Fibroblast of upper back skin (primary cell): ENCODE measurements around the gene DUS4L.
"Not testable (repeated sequence)": the region's sequence is repeated elsewhere in the genome, so short reads cannot be mapped to it uniquely, and the experiment has no call there.

Experiments used
- DNase-seq: peaks from one replicate; pipeline ENCODE4 v3.0.0-alpha.2; 2013

The DUS4L gene, protein sequence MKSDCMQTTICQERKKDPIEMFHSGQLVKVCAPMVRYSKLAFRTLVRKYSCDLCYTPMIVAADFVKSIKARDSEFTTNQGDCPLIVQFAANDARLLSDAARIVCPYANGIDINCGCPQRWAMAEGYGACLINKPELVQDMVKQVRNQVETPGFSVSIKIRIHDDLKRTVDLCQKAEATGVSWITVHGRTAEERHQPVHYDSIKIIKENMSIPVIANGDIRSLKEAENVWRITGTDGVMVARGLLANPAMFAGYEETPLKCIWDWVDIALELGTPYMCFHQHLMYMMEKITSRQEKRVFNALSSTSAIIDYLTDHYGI

DNA sequence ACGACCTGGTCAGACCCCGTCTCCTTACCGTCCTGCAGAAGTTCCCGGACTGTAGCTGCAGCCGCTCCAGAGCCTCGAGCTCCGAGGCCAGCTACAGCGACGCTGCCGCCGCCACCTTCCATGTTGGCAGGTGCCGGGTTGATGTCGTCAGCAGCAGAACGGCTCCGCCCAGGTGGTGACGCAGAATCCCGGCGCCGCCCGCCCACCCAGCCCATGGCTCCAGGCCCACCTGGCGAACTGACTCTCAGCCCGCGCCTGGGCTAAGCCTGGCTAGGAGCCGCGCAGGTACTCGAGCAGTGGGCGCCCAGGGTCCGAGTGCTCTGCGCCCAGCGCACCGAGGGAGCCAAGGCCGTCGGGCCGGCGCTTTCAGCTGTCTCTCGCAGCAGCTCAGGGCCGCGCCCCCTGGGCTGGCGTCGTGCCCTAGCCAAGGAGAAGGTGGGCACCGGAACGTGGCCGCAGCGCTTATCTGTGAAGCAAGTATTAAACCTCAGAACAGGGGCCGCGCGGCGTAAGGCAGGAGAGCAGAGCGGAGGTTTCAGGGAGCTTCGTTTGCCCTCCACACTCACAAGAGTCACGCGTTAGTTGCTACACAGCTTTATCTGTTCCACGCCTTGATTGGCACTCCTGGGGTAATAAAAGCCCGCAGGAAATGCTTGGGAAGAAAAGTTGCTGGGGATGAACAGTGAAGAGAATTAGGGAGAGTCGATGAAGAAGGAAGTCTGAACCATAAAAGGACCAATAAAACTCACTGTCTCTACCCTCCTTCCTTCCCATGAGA lies at the start of gene DUS4L, which contains the start of gene COG5:
Gene DUS4L, plus strand, starts transcription at position 197 of the 778 bp plus-strand sequence. CDS start 3,100 bp downstream, outside the sequence.
Gene COG5, minus strand, starts transcription at position 146 of the 778 bp plus-strand sequence. Its CDS starts 24 bp downstream, at position 122.
- peak; percentile 73 for DNase-seq

DNA sequence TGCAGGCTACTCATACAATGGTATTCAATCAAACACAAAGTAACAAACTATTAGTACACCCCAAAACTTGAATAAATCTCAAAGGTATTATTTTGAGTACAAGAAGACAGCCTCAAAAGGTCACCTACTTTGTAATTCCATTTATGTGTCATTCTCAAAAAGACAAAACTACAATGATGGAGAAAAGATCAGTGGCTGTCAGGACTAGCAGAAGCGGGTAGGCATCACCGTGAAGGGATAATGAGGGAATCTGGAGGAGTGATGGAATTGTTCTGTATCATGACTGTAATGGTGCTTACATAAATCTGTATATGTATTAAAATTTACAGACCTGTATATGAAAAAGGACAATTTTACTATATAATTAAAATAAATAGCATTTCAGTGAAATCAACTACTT lies 37.1 kb upstream of the DUS4L start:
- DNase-seq = no peak

DNA sequence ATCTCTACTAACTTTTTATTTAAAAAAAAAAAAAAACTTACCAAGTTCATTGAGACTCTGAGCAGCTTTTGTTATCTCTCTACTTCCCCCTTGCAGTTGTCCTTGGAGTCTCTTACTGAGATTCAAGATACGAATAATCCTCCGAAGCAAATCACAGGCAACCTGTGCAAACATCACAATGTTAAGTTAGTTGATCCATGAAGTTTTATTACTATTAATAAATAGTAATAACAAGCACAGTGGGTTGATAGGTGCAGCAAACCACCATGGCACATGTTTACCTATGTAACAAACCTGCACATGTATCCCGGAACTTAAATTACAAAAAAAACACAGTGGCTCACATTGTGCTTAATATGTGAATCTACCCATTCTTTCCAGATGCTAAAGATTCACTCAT lies 36.6 kb upstream of the DUS4L start:
- DNase-seq = no peak

DNA sequence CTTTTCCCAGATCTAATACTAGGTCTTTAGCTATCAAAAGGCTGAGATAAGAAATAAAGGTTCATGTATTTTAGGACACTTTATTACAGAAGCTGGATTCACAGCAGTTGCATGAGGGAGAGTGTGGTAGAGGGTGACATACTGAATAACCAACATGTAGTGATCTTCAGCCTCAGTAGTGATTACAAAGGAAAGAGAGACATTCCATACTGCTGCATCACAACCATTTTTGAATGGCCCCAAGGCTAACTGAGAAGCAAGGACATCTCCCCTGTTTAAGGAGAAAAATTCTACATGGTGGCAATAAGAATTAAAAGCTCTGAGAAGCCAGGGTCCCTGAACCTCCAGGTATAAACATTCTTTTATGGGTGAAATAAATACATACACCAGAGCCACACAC lies 35.3 kb upstream of the DUS4L start:
- DNase-seq = peak; percentile 62

DNA sequence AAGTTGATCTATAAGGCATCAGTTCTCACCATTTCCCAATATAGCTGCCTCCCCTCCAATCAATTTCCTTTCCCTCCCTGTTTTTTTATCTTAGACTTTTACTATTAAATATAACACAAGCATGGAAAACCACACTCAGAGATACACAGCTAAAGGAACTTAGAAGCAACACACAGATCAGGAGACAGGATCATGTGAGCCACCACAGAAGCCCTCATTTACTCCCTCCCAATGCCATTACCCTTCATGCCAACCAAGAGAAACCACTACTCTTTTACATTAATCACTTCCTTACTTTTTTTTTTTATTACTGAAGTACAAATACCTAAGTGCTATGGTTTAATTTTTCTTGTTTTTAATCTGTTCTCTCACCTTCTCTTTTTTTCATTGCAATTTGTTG lies 33.0 kb upstream of the DUS4L start:
- DNase-seq = no peak

DNA sequence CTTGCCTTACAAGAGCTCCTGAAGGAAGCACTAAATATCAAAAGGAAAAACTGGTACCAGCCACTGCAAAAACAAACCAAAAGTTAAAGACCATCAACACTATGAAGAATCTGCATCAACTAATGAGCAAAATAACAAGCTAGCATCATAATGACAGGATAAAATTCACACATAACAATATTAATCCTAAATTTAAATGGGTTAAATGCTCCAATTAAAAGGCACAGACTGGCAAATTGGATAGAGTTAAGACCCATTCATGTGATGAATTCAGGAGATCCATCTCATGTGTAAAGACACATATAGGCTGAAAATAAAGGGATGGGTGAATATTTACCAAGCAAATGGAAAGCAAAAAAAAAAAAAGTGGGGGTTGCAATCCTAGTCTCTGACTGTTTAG lies 29.6 kb upstream of the DUS4L start:
- DNase-seq = no peak

DNA sequence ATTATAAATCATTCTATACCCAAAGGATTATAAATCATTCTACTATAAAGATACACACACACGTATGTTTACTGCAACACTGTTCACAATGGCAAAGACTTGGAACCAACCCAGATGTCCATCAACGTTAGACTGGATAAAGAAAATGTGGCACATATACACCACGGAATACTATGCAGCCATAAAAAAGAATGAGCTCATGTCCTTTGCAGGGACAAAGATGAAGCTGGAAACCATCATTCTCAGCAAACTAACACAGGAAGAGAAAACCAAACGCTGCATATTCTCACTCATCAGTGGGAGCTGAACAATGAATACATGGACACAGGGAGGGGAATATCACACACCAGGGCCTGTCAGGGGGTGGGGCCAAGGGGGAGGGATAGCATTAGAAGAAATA lies 26.5 kb upstream of the DUS4L start:
- not testable (repeated sequence) for DNase-seq

DNA sequence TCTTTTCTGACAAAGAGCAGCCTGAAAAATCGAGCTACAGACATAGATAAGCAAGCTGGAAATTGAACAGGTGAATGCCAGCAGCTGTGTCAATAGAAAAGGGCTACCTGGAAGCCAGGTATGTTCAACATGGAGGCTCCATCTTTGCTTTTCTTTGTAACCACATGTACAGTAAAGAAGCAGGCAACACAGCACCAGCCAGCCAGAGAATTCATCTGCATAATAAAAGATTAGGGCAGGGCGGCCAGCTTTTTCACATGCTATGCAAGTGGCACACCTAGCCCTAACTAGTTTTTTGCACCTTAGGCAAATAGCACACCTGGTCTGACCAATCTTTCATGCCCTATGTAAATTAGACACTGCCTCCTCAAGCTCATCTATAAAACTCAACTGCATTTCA lies 25.8 kb upstream of the DUS4L start:
- no peak for DNase-seq

DNA sequence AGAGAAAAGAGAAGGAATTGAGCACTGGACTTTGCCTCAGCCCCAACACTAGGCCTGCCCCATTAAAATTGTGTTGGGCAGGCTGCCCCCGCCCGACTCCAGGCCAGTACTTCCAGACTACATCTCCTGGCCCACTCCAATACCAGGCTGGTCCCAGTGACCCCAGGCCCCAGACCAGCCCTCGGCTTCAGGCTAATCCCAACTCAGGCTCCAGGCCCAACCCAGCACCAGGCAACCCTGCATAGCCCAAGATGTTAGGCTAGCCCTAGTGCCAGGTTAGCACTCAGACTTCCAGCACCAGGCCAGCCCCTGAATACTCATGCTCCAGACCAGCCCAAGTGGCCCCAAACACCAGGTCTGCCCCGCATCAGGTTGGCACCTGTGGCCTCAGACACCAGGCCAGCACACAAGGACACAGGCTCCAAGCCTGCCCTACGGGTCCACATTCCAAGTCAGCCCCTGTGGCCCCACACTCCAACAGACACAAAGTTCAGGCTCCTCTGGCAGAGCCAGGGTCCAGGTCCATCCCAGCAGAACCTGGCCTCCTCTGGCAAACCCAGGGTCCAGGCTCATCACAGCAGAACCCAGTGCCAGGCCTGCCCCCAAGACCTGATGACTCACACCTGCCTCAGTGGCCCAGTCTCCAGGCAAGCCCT lies 20.3 kb upstream of the DUS4L start:
- no peak for DNase-seq

DNA sequence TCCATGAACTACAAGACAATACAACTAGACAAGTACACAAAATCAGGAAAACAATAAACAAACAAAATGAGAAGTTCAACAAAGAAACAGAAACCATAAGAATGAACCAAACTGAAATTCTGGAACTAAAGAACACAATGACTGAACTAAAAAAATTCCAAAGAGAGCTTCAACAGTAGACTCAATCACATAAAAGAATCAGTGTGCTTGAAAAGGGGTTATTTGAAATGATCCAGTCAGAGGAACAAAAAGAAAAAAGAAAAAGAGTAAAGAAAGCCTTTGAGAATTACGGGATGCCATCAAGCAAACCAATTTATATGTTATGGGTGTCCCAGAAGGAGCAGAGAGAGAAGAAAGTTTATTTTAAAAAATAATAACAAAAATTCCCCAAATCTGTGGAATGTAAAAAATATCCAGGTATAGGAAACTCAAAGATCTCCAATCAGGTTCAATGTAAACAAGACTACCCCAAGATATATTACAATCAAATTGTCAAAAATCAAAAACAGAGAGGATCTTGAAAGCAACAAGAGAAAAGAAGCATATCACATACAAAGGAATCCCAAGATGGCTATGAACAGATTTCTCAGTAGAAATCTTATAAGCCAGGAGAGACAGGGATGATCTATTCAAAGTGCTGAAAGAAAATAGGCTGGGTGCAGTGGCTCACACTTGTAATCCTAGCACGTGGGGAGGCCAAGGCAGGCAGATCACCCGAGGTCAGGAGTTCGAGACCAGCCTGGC lies 18.8 kb upstream of the DUS4L start:
- DNase-seq = no peak

DNA sequence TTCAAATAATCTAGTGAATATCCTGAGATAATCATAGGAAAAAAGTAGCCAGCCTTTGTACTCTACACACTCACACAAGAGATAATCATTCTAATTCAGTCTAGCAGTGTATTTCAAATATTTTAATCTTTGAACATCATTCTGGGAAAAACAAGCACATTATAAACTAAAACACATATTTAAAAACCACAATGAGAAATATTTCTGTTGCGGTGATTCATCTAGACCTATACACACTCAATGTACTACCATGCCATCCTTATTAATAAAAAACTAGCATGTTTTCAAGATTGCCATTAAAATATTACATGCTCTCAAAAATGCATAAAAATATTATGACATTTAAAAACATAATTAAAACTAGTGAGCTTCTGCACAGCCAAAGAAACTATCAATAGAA lies 11.8 kb upstream of the DUS4L start:
- peak; percentile 37 for DNase-seq

DNA sequence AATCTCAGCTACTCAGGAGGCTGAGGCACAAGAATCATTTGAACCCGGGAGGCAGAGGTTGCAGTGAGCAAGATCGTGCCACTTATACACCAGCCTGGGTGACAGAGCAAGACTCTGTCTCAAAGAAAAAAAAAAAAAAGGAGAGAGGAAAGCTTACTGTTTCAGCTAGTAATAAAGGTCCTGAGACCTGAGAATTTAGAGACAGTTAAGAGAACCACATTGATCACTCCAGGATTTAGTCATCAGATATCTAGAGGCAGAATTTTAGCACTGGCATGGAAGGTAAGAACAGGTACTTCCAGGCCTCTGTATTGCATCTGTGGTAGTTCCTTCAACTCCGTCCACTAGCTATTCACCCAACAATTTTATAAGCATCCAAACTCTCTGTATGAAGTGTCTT lies 7.9 kb upstream of the DUS4L start:
- DNase-seq = no peak

DNA sequence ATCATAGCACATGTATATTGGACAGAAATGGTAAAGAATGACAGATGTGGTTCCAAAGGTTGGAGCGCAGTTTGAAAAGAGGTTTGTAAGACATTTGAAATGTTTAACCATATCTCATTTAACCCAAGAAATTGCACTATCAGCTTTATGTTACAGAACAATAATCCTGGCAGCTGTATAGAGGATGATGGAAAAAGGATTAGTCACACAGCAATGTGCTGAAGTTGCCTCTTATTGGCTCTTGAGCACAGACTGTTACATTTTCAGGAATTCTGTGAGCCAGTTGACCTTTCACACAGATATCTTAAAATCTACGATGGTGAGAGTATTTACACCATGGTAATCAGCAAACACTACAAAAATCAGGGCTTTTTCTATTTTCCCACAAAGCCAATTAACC lies 3.9 kb upstream of the DUS4L start:
- peak; percentile 70 for DNase-seq

DNA sequence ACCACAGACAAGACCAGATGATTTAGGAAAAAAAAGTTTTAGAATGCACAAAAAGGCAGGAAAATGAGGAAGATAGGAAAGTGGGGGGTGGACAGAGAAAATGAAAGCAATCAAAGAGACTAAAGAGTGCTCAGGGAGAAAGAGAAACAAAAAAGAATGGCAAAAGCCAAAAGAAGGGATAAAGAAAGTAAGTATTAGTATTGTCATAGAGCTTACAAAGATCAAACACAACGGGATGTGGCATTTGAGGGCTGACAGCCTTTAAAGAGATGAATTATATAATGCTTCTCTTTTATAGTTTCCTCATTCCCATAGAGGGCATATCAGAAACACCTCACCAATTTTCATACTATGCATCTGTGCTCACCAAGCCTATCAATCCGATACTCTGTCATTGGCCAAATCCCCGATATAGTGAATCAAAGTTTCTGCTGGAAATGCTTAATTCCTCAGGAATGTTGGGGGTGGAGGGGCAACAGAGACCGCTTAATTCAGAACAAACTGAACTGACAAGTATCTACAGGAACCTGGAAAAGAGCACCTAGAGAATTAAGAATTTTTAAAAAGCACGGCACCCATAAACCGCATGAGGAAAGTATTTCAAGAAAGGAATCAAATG lies 2.8 kb upstream of the DUS4L start:
- peak; percentile 60 for DNase-seq

DNA sequence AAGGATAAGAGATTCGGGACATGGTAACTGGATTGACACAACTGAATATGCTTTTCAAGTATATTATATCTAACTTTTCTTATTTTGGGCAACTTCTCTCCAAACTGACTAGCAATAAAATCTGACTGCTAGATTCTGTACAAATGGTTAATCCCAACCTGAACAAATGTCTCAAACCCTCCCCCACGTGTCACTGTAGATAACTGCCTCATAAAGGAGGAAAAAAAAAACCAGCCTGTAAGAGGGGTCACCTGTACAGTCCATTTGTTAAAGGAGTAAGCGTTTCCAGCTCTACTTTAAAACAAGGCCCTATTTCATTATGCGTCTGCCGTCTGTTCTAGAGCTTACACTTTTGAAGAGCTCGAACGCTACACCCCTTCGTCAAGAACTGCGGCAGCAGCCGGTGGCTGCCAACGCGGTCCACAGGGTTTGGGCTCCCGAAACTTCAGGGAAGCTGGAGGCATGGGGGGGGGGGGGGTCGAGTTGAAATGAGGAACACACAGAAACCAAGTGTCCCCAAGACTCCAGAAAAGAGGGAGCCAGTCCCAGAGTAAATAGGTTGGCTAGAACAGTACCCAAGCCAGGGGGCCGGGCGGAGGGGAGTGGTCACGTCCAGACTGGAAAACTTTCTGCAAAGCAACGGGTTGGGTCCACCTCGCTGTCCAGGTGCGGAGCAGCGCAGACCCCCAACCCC lies 543 bp upstream of the DUS4L start:
- DNase-seq = peak; percentile 27

DNA sequence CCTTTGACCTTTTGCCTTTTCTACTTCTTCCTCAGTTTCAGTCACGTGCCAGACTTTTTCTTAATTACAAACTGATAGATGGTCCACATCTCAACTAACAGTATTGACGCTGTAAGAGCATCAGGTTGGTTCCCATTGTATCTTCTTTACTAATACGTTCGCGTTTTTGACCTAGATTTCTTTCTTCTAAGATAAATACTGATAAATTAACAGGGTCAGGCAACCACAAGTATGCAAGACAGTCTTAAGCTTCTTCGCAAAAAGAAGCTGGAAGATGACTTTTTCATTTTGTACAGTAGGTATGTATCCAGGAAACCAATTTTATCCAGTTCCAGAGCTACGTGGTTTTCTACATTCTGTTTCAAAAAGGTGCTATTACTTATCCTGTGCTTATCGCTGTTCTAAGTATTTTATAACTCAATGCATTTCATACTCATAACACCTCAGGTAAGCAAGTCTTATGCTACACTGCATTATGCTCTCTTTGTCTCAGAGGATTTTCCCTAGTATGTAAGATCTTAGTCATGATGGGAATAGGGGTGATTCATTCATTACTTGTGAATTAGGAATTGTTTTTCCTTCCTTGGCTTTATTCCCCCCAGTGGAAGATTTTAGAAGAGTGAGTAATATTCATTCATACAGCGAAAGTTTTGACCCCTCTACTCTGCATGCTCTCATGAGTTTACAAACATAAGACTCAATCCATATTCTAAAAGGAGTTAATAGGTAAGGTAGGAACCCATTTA lies 955 bp downstream of the DUS4L start:
- DNase-seq = peak; percentile 88

DNA sequence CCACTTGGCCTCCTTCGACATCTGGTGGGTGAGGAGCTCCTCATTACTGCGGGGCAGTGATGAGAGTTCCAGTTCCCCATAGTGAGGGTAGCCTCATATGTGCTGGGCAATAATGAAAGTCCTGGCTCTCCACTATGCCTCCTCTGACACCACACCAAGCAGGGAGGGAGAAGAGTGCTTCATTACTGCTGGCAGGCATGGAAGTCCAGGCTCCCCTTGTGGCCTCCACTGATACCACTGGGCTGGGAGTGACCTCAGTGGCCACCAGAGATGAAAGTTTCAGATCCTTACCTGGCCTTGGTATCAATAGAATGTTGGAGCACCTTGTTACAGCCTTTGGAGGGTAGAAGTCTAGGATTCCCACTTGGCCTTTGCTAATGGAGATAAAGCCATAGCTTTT lies 6.5 kb downstream of the DUS4L start:
- DNase-seq = no peak

DNA sequence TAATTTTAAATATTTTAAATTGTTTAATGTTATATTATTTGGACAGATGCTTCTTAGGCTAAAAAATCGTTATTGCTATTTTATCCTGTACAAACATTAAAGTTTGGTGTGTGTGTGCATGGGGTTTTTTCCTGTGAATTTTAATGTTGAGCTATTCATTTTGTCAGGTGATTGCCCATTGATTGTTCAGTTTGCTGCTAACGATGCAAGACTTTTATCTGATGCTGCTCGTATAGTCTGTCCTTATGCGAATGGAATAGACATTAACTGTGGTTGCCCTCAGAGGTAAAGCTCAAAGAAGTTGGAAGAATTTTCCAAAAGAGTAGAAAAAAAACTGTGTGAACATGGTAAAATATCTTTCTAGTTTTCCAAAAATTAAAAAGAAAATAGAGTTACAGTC lies 9.8 kb downstream of the DUS4L start:
- no peak for DNase-seq

DNA sequence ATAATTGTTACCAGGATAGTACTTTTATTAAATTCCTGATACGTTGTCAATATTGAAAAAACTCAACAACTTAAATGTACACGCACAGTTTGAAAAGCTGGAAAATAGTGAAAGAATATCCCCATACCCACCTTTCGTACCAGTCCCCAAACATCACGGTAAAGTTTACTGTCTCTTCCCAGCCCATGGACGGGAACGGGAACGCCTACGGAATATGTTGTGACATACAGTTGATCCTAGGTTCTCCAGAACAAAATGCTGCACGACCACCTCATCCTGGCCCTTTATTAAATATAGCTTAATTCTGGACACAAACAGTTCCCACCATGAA lies 15.7 kb downstream of the DUS4L start:
- DNase-seq = no peak

DNA sequence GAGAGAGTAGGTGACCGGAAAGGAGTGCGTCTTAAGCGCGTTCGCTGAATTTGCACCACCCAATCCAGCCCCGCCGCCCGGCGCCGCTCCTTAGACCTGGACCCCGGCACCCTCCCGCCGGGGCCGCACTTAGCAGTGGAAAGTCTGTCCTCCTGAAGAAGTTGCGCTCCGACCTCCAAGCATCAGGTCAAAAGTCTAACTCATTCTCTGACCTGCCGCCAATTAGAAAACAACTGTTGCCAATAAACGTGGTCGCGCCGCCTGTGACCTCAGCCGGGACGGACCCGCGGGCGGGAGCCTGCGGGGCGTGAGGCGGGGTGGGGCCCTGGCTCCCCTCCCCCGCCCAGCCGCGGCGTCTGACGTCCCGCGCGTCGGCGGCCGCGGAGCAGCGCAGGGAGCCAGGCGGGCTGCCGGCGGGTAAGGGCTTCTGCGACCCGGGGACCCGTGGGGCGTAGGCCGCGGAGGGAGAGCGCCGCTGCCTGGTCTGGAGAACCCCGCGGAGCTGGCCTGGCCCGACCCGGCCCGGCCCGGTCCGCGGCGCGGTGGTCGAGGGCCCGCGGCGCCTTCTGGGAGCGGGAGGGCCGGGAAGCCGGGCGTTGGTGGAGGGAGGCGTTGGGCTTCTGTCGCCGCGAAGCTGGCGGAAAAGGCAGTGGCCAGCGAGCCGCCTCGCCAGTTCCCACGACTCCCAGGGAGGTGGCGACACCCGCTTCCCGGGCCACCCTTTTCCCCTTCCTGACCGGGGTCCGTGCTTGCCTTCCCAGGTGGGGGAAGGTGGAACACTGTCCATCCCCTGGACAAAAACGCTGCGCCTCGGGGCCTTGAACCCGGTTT lies 16.3 kb downstream of the DUS4L start, which contains the start of gene BCAP29:
Gene BCAP29, plus strand, starts transcription at position 362 of the 831 bp plus-strand sequence. CDS start 527 bp downstream, outside the sequence.
- DNase-seq = peak; percentile 54
